LHCN-M2 (cell line): ENCODE data around the gene STK24. TPM values are rescaled to one million over a fixed set of nuclear protein-coding genes. Genes with fewer than 3 reads are reported as not detected.

Experiments
- DNase-seq: peaks from one replicate; pipeline ENCODE4 v3.0.0-alpha.2; 2012; ENCODE audit warnings: low read depth
- total RNA-seq: library from RNA; depleted of rRNA; stranded (reverse); fragments of >200 nt; gene quantifications from 2 replicates; pipeline ENCODE4 v1.2.3, GENCODE V29; 2014; rRNA removed

The STK24 gene
- total RNA-seq, 1 experiment from 2014 or later = 48.6 TPM

GRCh38 chr13:98411617-98412265 lies 165.2 kb downstream of the STK24 start:
- DNase-seq = no peak

GRCh38 chr13:98411013-98411412 lies 165.9 kb downstream of the STK24 start:
- no peak for DNase-seq

- DNase-seq = no peak
Measured at GRCh38 chr13:98410612-98411011, 166.3 kb downstream of the STK24 start.

- no peak for DNase-seq
Measured at GRCh38 chr13:98409281-98409680, 167.6 kb downstream of the STK24 start.

GRCh38 chr13:98407575-98407974 lies 169.3 kb downstream of the STK24 start:
- no peak for DNase-seq

GRCh38 chr13:98406971-98407370 lies 169.9 kb downstream of the STK24 start:
- no peak for DNase-seq

GRCh38 chr13:98406427-98406826 lies 170.5 kb downstream of the STK24 start:
- no peak for DNase-seq

GRCh38 chr13:98405690-98406344 lies 171.1 kb downstream of the STK24 start:
- no peak for DNase-seq

- DNase-seq = no peak
Measured at GRCh38 chr13:98405107-98405571, 171.8 kb downstream of the STK24 start.

- no peak for DNase-seq
Measured at GRCh38 chr13:98403076-98403475, 173.8 kb downstream of the STK24 start.

GRCh38 chr13:98401934-98402333 lies 175.0 kb downstream of the STK24 start:
- DNase-seq = no peak

- no peak for DNase-seq
Measured at GRCh38 chr13:98399756-98400155, 177.2 kb downstream of the STK24 start.

GRCh38 chr13:98398581-98398980 lies 178.3 kb downstream of the STK24 start:
- no peak for DNase-seq

GRCh38 chr13:98397861-98398260 lies 179.0 kb downstream of the STK24 start:
- no peak for DNase-seq

GRCh38 chr13:98397221-98397620 lies 179.7 kb downstream of the STK24 start:
- DNase-seq = peak; percentile 19

GRCh38 chr13:98396071-98396710 lies 180.7 kb downstream of the STK24 start:
- DNase-seq = peak; percentile 26

Other genes with a start within 250 kb of the STK24 start
- gene SLC15A1, start 175.6 kb upstream of the STK24 start, total RNA-seq = not detected in 2 replicates